ENCODE measurements around the gene ZFP36L1. TPM values are rescaled to one million over a fixed set of nuclear protein-coding genes. Genes with fewer than 3 reads are reported as not detected.

ZFP36L1 gene
- total RNA-seq, 6 donors from 2014 or later: 268 to 511 (median 385) TPM

DNA sequence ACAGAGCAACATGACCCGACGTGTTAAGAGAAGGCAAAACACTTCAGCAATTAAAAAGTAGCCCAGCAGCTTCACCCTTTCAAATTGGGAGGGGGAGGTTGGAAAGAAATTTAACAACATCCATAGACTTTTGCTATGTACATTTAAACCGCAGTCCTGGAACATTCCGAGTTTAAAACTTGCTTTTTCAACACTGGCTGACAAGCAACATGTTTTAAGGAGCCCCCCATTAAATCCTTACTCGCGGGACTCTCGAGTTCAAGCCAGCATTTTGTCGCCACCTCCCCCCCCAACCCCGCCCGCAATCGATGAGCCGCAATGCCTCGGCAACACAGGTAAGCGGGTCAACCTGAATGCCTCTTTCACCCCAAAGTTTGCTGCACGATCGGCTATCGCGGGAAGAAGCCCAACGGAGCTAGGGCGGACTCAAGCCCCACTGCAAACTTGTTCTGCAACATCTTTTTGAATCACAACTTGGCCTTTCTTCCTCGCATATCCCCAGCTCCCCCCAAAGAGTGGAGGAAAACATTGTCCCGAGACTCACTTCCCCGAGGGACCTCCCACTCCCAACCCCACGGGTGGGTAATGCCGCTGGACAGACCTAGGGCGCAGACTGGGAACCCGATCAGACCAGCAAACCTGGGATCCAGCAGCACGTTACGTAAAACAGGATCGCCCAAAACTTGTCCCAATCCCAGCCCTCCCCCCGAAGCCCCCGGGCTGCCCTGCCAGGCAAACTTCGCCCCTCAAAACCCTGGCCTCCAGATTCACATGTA, 777 bp downstream of the ZFP36L1 start:
- H3K27ac ChIP-seq: peak overlapping the region; percentile 95 to 100 (median 99)
- no peak for ATAC-seq (ENCODE audit: low FRiP score in 2 of 2)
- peak in 1 of 2 donors; percentile 64 for DNase-seq
- H3K27me3 ChIP-seq: no peaks in the 10 kb centered on the region
- peaks cover 22 to 44% (median 36%) of the 10 kb centered on the region in 4 donors for H3K4me1 ChIP-seq
- TF ChIP-seq EP300 (IDR thresholded peaks at IDR 0.05): no peak
- TF ChIP-seq POLR2A (IDR thresholded peaks at IDR 0.05): no peak
- peak in 1 of 2 donors; percentile 8 for TF ChIP-seq POLR2AphosphoS5 (IDR thresholded peaks at IDR 0.05)
- no peaks in the 10 kb centered on the region for H3K9me3 ChIP-seq
- 0 to 1% methylated on average over 32 to 33 of the region's 33 CpGs for WGBS, 2 donors
- peaks cover 16 to 45% (median 22%) of the 10 kb centered on the region in 4 donors for H3K36me3 ChIP-seq
- peak overlapping the region; percentile 72 to 86 (median 76) for H3K4me3 ChIP-seq

DNA sequence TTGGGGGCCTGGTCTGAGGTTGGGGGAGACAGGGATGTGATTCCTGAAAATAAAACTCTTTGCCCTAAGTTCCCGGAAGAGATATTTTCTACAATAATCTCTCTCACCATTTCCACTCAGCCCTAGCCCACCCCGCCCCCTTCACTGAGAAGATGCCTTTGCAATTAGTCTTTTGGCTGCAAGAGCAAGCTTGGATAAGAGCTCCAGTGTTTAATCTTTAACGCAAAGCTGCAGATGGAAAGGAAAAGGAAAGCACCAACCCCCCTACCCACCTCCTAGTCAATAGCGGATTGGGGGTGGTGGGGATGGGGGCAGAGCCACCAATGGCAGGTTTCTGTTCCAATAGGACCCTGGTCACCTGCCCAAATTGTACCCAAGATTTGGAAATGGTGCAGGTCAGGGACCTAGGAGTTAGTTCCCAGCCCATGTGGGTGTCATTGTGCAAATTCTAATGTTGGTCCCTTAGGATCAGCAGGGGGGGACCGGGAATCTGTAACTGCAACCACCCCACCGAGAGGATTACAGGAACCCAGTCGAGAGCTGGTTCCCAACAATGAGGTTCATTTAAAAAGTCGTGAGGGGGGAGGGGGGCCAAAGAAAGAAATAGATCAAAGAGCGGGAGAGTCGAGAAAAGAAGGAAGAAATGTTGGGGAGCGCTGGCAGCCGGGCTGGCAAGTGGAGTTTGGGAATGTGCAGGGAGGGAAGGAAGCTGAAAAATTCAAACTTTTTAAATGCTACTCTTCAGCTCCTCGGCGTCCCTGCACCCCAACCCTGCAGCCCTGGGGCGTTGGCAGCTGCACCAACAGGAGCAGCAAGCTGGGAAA, 1.6 kb downstream of the ZFP36L1 start:
- Histone ChIP-seq H3K4me3 (peak overlapping the region; percentile 72 to 86 (median 76)), H3K36me3 (peaks cover 16 to 51% (median 22%) of the 10 kb centered on the region in 4 donors), H3K27me3 (no peaks in the 10 kb centered on the region), H3K9me3 (no peaks in the 10 kb centered on the region), H3K4me1 (peaks cover 22 to 43% (median 37%) of the 10 kb centered on the region in 4 donors), H3K27ac (peak overlapping the region; percentile 95 to 100 (median 99))
- WGBS, 2 donors: 1 to 2% methylated on average over 15 of the region's 15 CpGs
- TF ChIP-seq EP300 (IDR thresholded peaks at IDR 0.05) (no peak), POLR2A (IDR thresholded peaks at IDR 0.05) (peak in 1 of 4 donors; percentile 10), POLR2AphosphoS5 (IDR thresholded peaks at IDR 0.05) (peak in 1 of 2 donors; percentile 8)
- TF ChIP-seq, protein P1, sequence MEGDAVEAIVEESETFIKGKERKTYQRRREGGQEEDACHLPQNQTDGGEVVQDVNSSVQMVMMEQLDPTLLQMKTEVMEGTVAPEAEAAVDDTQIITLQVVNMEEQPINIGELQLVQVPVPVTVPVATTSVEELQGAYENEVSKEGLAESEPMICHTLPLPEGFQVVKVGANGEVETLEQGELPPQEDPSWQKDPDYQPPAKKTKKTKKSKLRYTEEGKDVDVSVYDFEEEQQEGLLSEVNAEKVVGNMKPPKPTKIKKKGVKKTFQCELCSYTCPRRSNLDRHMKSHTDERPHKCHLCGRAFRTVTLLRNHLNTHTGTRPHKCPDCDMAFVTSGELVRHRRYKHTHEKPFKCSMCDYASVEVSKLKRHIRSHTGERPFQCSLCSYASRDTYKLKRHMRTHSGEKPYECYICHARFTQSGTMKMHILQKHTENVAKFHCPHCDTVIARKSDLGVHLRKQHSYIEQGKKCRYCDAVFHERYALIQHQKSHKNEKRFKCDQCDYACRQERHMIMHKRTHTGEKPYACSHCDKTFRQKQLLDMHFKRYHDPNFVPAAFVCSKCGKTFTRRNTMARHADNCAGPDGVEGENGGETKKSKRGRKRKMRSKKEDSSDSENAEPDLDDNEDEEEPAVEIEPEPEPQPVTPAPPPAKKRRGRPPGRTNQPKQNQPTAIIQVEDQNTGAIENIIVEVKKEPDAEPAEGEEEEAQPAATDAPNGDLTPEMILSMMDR (IDR thresholded peaks at IDR 0.05): no peak
- DNase-seq (no peak), ATAC-seq (ENCODE audit: low FRiP score in 2 of 2) (no peak)

DNA sequence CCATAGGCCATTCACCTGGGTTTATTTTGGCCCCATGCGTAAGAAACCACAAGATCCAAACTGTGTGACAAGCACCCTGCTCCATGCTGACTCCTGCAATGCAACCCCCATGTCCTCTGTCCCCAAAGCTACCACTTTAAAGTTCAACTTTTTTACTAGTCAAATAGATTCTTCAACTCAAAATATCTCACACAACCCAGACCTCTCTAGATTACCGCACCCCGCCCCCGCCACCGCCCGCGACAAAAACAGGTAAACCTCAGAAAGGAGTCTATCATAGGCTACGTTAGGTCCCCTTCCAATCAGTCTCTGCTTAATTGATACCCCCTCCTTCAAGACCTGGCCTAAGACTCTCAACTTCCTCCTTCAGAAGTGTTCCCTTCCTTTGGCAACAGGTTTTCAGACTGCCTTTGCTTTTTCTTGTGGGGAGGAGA, 2.2 kb downstream of the ZFP36L1 start:
- Histone ChIP-seq H3K36me3 (peaks cover 16 to 51% (median 22%) of the 10 kb centered on the region in 4 donors), H3K9me3 (no peaks in the 10 kb centered on the region), H3K4me1 (peaks cover 21 to 40% (median 36%) of the 10 kb centered on the region in 4 donors), H3K27ac (peak overlapping the region; percentile 95 to 100 (median 99)), H3K4me3 (peak overlapping the region; percentile 72 to 86 (median 76)), H3K27me3 (no peaks in the 10 kb centered on the region)
- TF ChIP-seq POLR2AphosphoS5 (IDR thresholded peaks at IDR 0.05) (no peak), EP300 (IDR thresholded peaks at IDR 0.05) (no peak), POLR2A (IDR thresholded peaks at IDR 0.05) (no peak)
- TF ChIP-seq, protein P1 (IDR thresholded peaks at IDR 0.05): no peak
- ATAC-seq (ENCODE audit: low FRiP score in 2 of 2) (no peak), DNase-seq (peak in 1 of 2 donors; percentile 86)
- 4 to 9% methylated on average over 8 of the region's 8 CpGs for WGBS, 2 donors

DNA sequence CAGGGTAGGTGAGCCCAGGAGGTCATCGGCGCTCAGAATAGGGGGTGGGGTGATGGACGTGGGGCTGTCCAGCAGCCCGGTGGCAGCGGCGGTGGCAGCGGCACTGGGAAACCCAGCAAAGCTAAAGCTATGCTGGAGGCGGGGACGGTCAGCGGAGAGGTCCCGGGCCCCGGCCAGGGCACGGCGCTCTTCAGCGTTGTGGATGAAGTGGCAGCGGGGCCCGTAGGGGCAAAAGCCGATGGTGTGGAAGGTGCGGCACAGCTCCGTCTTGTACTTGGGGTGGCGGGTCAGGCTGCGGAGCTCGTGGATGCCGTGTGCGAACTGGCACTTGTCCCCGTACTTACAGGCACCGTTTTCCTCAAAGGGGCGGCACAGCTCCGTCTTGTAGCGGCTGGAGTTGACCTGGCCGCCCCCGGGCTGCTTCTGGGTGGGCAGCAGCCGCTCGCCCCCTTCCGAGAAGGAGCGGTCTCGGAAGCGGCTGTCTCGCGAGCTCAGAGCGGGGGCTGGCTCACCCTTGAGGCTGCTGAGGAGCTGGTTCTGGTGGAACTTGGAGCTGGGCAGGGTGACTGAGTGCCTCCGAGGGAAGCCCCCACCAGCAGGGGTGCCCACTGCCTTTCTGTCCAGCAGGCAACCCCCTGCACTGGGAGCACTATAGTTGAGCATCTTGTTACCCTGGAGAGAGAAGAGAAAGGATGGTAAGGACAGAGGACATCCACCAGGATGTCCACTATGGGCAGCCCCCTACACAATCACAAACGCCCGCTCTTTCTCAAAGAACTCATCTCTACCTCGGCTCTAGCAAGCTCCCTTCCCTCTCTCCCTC, 2.8 kb downstream of the ZFP36L1 start:
- H3K27me3 ChIP-seq: no peaks in the 10 kb centered on the region
- H3K27ac ChIP-seq: peak overlapping the region; percentile 95 to 100 (median 99)
- ATAC-seq (ENCODE audit: low FRiP score in 2 of 2) (no peak), DNase-seq (peak in 1 of 2 donors; percentile 86)
- 33 to 34% methylated on average over 22 to 31 of the region's 45 CpGs for WGBS, 2 donors
- H3K4me3 ChIP-seq: peak overlapping the region; percentile 72 to 86 (median 76)
- peaks cover 16 to 51% (median 22%) of the 10 kb centered on the region in 4 donors for H3K36me3 ChIP-seq
- TF ChIP-seq EP300 (IDR thresholded peaks at IDR 0.05): no peak
- TF ChIP-seq, protein P1 (IDR thresholded peaks at IDR 0.05): peak in 1 of 6 experiments; percentile 14
- H3K9me3 ChIP-seq: no peaks in the 10 kb centered on the region
- peaks cover 21 to 45% (median 36%) of the 10 kb centered on the region in 4 donors for H3K4me1 ChIP-seq

All from upper lobe of left lung (tissue), 6 donors.